Keratinocyte (primary cell): Measurements from ENCODE around the gene FAM53B. TPM values are rescaled to one million over a fixed set of nuclear protein-coding genes. Genes with fewer than 3 reads are reported as not detected.

Experiments used
- DNase-seq: peaks from one replicate; pipeline ENCODE4 v3.0.0-alpha.2; 2011; ENCODE audit warnings: low read depth, missing footprints, low spot score
- FAIRE-seq: peaks from 2 replicates; lab custom pipeline; 2011; peaks lifted over from hg19 to GRCh38; lab: Jason Lieb, UNC
- H2AFZ ChIP-seq: 2 replicates; pipeline ENCODE4 v1.6.0; 2012; ENCODE audit warnings: low read length, control low read depth, inconsistent platforms; ENCODE audit not compliant: control insufficient read depth
- H3K27ac ChIP-seq: 2 replicates; pipeline ENCODE4 v1.5.1; 2011; ENCODE audit warnings: low read length; ENCODE audit not compliant: control insufficient read depth, insufficient read depth
- H3K27me3 ChIP-seq: 3 replicates; pipeline ENCODE4 v1.6.0; 2011; ENCODE audit warnings: low read length; ENCODE audit not compliant: control insufficient read depth, insufficient read depth; ENCODE audit errors: extremely low read depth
- H3K36me3 ChIP-seq, 2 experiments: 2 replicates in 1 of 2; 3 replicates in 1 of 2; pipeline ENCODE4 v1.5.1; 2011; ENCODE audit warnings: low read length in 2 of 2, mild to moderate bottlenecking in 1 of 2; ENCODE audit not compliant: control insufficient read depth in 2 of 2, insufficient read depth in 2 of 2; ENCODE audit errors: extremely low read depth in 1 of 2
- H3K4me1 ChIP-seq: 3 replicates; pipeline ENCODE4 v1.5.1; 2011; ENCODE audit warnings: low read length; ENCODE audit not compliant: control insufficient read depth, insufficient read depth; ENCODE audit errors: extremely low read depth
- H3K4me2 ChIP-seq: 3 replicates; pipeline ENCODE4 v1.6.0; 2011; ENCODE audit warnings: low read depth, low read length; ENCODE audit not compliant: control insufficient read depth, insufficient read depth; ENCODE audit errors: extremely low read depth
- H3K4me3 ChIP-seq, 3 experiments: fragments of 200-600 bp in 1 of 3; sonication (generic) in 1 of 3; 2 replicates in 2 of 3; 3 replicates in 1 of 3; pipeline ENCODE4 v1.5.1; 2011 to 2016; ENCODE audit warnings: low read length in 3 of 3, mild to moderate bottlenecking in 3 of 3, control low read depth in 2 of 3, inconsistent platforms in 1 of 3, low read depth in 1 of 3, mixed read lengths in 1 of 3, mixed run types in 1 of 3, moderate library complexity in 1 of 3; ENCODE audit not compliant: control insufficient read depth in 2 of 3, insufficient read depth in 2 of 3; ENCODE audit errors: extremely low read depth in 1 of 3
- H3K79me2 ChIP-seq: 2 replicates; pipeline ENCODE4 v1.6.0; 2012; ENCODE audit warnings: low read length; ENCODE audit not compliant: control insufficient read depth, insufficient read depth
- H3K9ac ChIP-seq: 3 replicates; pipeline ENCODE4 v1.6.0; 2011; ENCODE audit warnings: low read length; ENCODE audit not compliant: control insufficient read depth, insufficient read depth; ENCODE audit errors: extremely low read depth
- H3K9me1 ChIP-seq: 3 replicates; pipeline ENCODE4 v1.6.0; 2011; ENCODE audit warnings: low read length; ENCODE audit not compliant: control insufficient read depth, insufficient read depth; ENCODE audit errors: extremely low read depth
- H3K9me3 ChIP-seq: 2 replicates; pipeline ENCODE4 v1.5.1; 2012; ENCODE audit warnings: low read depth, low read length; ENCODE audit not compliant: control insufficient read depth
- H4K20me1 ChIP-seq: 3 replicates; pipeline ENCODE4 v1.6.0; 2011; ENCODE audit warnings: low read length; ENCODE audit not compliant: control insufficient read depth, insufficient read depth; ENCODE audit errors: extremely low read depth
- CTCF ChIP-seq, 3 experiments: IDR thresholded peaks in 1 of 3; conservative IDR thresholded peaks in 1 of 3; optimal IDR thresholded peaks in 1 of 3; 2 replicates in 2 of 3; 3 replicates in 1 of 3; pipeline versions ENCODE3 to v1.5.1; 2011; ENCODE audit warnings: low read length in 3 of 3, mild to moderate bottlenecking in 3 of 3, moderate library complexity in 2 of 3, control low read depth in 1 of 3, inconsistent platforms in 1 of 3; ENCODE audit not compliant: insufficient read depth in 2 of 3; ENCODE audit errors: extremely low read depth in 1 of 3
- EZH2 ChIP-seq: IDR thresholded peaks from one replicate; pipeline ENCODE4 v1.6.1; 2012; ENCODE audit warnings: inconsistent platforms, mild to moderate bottlenecking, low read length, moderate library complexity
- dilution Hi-C: fragments of 300-500 bp; cut with MboI; formaldehyde crosslinking; loops from one replicate; pipeline ENCODE4 v1.7.0; 2020; ENCODE audit warnings: low sequenced_read_pairs; ENCODE audit not compliant: extremely low pct_ligation_motif_present
- polyA plus RNA-seq, 5 experiments: library from polyadenylated mRNA; depleted of rRNA in 3 of 5; stranded (reverse) in 3 of 5; stranded (forward) in 1 of 5; unstranded in 1 of 5; fragments of >200 nt; gene quantifications; 1 replicate in 1 of 5; 2 replicates in 3 of 5; 3 replicates in 1 of 5; pipeline versions ENCODE4 v1.2.1 to v1.2.3, GENCODE V29; 2011 to 2012; ENCODE audit warnings: missing spikeins in 2 of 5, low read depth in 1 of 5, low replicate concordance in 1 of 5

The FAM53B gene
- polyA plus RNA-seq, 1 donor (not counting 4 experiments of a cell fraction or from before 2014, with no cell fraction given): 8.6 TPM

- Histone ChIP-seq H3K4me1 (peaks cover 16% of the 10 kb centered on the region), H3K9ac (no peak overlapping the region), H4K20me1 (no peaks in the 10 kb centered on the region), H3K4me2 (no peak overlapping the region), H3K9me1 (peaks cover 2% of the 10 kb centered on the region), H3K27ac (no peak overlapping the region), H3K9me3 (no peaks in the 10 kb centered on the region), H3K27me3 (no peaks in the 10 kb centered on the region), H3K79me2 (peaks cover 9% of the 10 kb centered on the region), H2AFZ (no peak overlapping the region), H3K36me3 (peaks cover 0 to 2% of the 10 kb centered on the region in 2 experiments), H3K4me3 (no peak overlapping the region)
- TF ChIP-seq CTCF (optimal IDR thresholded peaks at IDR 0.05 in 1 of 3, IDR thresholded peaks at IDR 0.05 in 1 of 3, conservative IDR thresholded peaks at IDR 0.05 in 1 of 3; ENCODE audit: extremely low read depth in 1 of 3, insufficient read depth in 2 of 3, low read length in 3 of 3): no peak
- no peak for TF ChIP-seq EZH2
- FAIRE-seq (no peak), DNase-seq (no peak)
- dilution Hi-C loops: no loop called here
Measured at GRCh38 chr10:124637746-124638145, 106.4 kb downstream of the FAM53B start.

- FAIRE-seq (no peak), DNase-seq (no peak)
- Histone ChIP-seq H3K4me3 (no peak overlapping the region), H3K27me3 (no peaks in the 10 kb centered on the region), H2AFZ (no peak overlapping the region), H3K9ac (no peak overlapping the region), H3K9me3 (no peaks in the 10 kb centered on the region), H4K20me1 (no peaks in the 10 kb centered on the region), H3K36me3 (no peaks in the 10 kb centered on the region), H3K9me1 (peaks cover 2% of the 10 kb centered on the region), H3K4me2 (no peak overlapping the region), H3K79me2 (peaks cover 9% of the 10 kb centered on the region), H3K4me1 (peaks cover 21% of the 10 kb centered on the region), H3K27ac (no peak overlapping the region)
- TF ChIP-seq CTCF (optimal IDR thresholded peaks at IDR 0.05 in 1 of 3, IDR thresholded peaks at IDR 0.05 in 1 of 3, conservative IDR thresholded peaks at IDR 0.05 in 1 of 3; ENCODE audit: extremely low read depth in 1 of 3, insufficient read depth in 2 of 3, low read length in 3 of 3) (no peak), EZH2 (no peak)
- dilution Hi-C loops: no loop called here
Measured at GRCh38 chr10:124637091-124637700, 107.0 kb downstream of the FAM53B start.
